NCI-H128 (cell line): ENCODE data around the gene ELMO1.

ENCODE experiments used
- DNase-seq: peaks from one replicate; lab custom pipeline; 2025; ENCODE audit not compliant: unreplicated experiment; lab: John Stamatoyannopoulos, UW

ELMO1 gene

GRCh38 chr7:37448636-37449361 is at the start of gene ELMO1:
Gene ELMO1, minus strand, starts transcription at chr7:37448864. Its CDS starts 106,174 bp downstream, at chr7:37342690.
- DNase-seq, result no peak

- no peak for DNase-seq
These were observed 48.9 kb upstream of the ELMO1 start for GRCh38 chr7:37497576-37497975.

GRCh38 chr7:37495574-37496184 is 47.0 kb upstream of the ELMO1 start:
- no peak for DNase-seq

GRCh38 chr7:37494926-37495325 is 46.3 kb upstream of the ELMO1 start:
- DNase-seq, result no peak

GRCh38 chr7:37493810-37494209 is 45.1 kb upstream of the ELMO1 start:
- no peak for DNase-seq

- DNase-seq, result no peak
These were observed 44.5 kb upstream of the ELMO1 start for GRCh38 chr7:37493123-37493522.

GRCh38 chr7:37491919-37492694 is 43.4 kb upstream of the ELMO1 start:
- DNase-seq, result no peak

GRCh38 chr7:37489703-37490102 is 41.0 kb upstream of the ELMO1 start:
- DNase-seq, result no peak

- DNase-seq, result no peak
These were observed 39.6 kb upstream of the ELMO1 start for GRCh38 chr7:37488163-37488764.

GRCh38 chr7:37484426-37485073 is 35.9 kb upstream of the ELMO1 start:
- DNase-seq, result no peak

- DNase-seq, result no peak
These were observed 35.0 kb upstream of the ELMO1 start for GRCh38 chr7:37483627-37484026.

- no peak for DNase-seq
These were observed 34.3 kb upstream of the ELMO1 start for GRCh38 chr7:37482953-37483352.

- DNase-seq, result no peak
These were observed 33.8 kb upstream of the ELMO1 start for GRCh38 chr7:37482505-37482904.

- no peak for DNase-seq
These were observed 33.1 kb upstream of the ELMO1 start for GRCh38 chr7:37481722-37482288.

GRCh38 chr7:37481154-37481553 is 32.5 kb upstream of the ELMO1 start:
- DNase-seq, result no peak

GRCh38 chr7:37480041-37481031 is 31.7 kb upstream of the ELMO1 start:
- DNase-seq, result no peak

- no peak for DNase-seq
These were observed 28.3 kb upstream of the ELMO1 start for GRCh38 chr7:37476881-37477450.

- DNase-seq, result no peak
These were observed 27.8 kb upstream of the ELMO1 start for GRCh38 chr7:37476428-37476827.

- no peak for DNase-seq
These were observed 27.0 kb upstream of the ELMO1 start for GRCh38 chr7:37475646-37476045.
